IPS-NIHi11 (cell line): ENCODE measurements around the gene ADAP1.

Experiments used
- DNase-seq: peaks from one replicate; pipeline ENCODE4 v3.0.0; 2012; ENCODE audit warnings: mixed read lengths, low spot score

The ADAP1 gene

DNA sequence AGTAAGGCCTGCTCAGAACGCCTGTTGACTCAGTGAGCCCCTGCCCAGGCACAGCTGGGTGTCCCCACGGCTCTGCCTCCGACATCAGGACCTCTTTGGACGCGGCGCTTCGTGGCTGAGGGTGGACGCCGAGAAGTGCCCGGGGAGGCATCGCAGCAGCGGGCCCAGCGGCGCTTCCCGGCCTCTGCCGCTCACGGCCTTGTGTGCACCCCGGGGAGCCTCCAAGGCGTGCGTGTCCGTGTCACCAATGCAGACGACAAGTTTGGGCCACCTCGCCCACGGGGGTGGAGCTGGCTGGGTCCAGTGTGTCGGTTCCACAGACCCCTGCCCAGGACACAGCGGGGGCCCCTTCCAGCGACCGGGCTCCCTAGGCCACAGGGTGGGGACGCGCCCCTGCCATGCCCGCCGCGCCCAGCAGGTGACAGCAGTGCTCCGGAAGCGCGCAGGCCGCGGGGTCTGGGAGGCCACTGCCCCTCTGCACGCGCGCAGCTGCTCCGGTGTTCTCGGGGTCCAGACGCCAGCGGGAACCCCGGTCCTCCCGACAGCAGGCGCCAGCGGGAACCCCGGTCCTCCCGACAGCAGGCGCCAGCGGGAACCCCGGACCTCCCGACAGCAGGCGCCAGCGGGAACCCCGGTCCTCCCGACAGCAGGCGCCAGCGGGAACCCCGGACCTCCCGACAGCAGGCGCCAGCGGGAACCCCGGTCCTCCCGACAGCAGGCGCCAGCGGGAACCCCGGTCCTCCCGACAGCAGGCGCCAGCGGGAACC is 45.7 kb downstream of the ADAP1 start:
- DNase-seq, result peak; percentile 93

DNA sequence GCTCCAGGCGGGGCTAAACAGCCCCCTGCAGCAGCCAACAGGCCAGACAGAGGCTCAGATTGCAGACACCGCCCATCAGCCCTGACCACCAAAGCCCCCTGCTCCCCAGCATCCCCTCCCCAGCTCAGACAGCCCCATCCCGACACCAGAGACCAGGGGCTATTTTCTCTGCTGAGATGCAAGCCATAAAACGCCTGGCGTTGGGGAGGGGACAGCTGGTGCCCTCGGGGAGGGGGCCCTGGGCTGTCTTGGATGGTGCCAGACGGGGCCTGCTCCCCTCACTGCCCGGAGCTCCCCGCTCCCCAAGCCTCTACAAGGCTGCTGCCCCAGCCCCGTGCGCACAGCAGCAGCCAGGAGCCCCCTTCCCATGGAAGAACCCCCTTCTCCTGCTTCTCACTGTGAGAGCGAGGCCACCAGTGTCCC is 46.3 kb downstream of the ADAP1 start:
- no peak for DNase-seq

- no peak for DNase-seq
Observed at GRCh38 chr7:907158-907980, 47.1 kb downstream of the ADAP1 start.

GRCh38 chr7:906776-907157 is 47.7 kb downstream of the ADAP1 start:
- no peak for DNase-seq

DNA sequence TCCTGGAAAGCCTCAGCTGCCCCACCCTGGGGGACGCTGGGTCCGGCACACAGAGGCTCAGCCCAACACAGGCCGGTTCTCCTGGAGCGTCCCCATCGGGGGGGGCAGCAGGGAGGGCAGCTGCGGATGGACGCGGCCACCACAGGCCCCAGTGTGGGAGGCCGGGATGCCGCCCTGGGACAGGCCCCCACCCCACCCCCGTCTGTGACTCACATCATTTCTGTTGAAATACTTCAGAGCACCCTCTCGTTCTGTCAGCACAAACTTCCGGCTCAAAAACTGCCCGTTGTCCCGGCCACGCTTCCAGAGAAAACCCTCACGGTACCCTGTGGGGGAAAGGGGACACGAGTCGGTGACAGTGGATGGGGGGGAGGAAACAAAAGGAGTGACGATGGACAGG is 49.6 kb downstream of the ADAP1 start:
- DNase-seq, result no peak

DNA sequence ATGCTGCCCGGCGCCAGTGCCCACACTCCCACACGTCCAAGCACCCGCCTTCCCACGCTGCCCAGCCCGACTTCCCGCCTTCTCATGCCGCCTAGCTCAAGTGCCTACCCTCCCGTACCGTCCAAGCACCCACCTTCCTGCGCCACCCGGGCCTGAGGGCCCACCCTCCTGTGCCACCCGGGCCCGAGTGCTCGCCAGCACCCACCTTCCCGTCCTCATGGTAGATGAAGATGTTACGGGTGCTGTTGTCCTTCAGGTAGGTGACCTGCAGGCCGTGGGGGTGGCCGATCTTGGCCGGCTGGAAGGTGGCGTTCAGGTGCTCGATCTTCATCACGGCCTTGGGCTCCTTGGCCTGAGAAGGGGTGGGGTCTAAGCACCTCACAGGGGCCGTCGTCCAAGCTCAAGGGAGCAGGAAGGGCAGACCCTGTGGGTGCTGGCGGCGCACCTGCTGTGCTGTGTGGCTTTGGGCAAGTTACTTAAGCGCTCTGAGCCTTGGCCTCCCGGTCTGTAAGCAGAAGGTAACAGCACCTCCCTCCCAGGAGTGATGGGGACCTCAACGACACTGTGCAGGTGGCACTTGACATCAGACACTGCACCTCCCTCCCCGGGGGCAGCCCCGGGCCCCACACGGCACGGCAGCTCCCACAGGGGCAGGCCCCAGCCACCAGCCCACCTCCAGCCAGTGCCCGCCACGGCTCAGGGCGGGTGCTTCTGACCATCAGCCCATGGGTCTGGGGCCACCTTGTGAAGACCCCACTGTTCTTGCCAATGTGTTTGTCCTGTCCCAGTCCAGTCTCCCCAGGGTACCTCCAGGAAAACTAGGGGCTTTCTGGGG is 50.3 kb downstream of the ADAP1 start:
- DNase-seq, result no peak

GRCh38 chr7:902996-903395 is 51.5 kb downstream of the ADAP1 start:
- no peak for DNase-seq

- DNase-seq, result peak; percentile 100
Observed at GRCh38 chr7:901388-902154, 52.9 kb downstream of the ADAP1 start.

- no peak for DNase-seq
Observed at GRCh38 chr7:901041-901387, 53.5 kb downstream of the ADAP1 start.

GRCh38 chr7:900331-901040 is 54.0 kb downstream of the ADAP1 start:
- no peak for DNase-seq

GRCh38 chr7:899806-900205 is 54.7 kb downstream of the ADAP1 start:
- DNase-seq, result no peak

GRCh38 chr7:898855-899681 is 55.4 kb downstream of the ADAP1 start:
- no peak for DNase-seq

GRCh38 chr7:898460-898854 is 56.0 kb downstream of the ADAP1 start:
- no peak for DNase-seq

GRCh38 chr7:897771-898376 is 56.6 kb downstream of the ADAP1 start:
- no peak for DNase-seq

DNA sequence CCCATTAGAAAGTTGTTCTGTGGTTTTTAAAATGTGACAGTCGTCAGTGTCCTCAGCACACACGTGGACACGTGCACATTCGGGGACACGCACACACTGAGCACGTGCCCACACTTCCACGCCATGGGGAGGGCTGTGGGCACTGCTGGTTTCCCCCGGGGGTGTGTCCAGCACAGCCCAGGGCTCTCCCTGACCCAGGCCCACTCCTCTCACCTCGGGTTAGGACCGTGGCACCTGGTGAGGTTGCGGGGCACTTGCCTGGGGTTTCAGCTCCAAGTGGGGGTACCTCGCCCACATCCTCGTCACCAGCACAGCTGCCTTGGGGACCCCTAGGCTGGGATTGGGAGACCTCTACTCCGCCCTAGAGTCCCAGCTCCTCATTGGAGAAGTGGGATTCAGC is 57.4 kb downstream of the ADAP1 start:
- DNase-seq, result no peak

GRCh38 chr7:896346-897075 is 58.0 kb downstream of the ADAP1 start:
- no peak for DNase-seq

GRCh38 chr7:895451-896052 is 58.9 kb downstream of the ADAP1 start:
- no peak for DNase-seq

DNA sequence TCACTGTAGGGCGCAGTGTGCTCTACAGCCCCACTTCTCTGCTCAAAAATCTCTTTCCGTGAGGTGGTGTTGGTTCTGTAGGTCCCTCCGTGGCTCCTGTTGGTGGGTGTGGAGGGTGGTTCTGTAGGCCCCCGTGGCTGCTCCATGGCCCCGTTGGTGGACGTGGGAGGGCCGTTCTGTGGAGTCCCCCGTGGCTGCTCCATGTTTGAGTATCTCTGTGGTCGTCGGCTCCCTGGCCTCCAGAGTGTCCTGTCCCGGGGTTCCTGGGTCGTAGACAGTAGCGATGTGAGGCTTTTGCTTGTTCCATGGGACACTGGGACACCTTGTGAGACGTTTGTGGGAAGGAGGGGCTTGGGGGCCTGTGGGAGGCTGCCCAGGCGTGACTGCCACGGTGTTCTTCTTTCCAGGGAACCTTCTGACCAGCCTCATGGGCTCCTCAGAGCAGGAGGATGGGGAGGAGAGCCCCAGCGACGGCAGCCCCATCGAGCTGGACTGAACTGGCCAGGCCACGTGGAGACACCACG is 59.5 kb downstream of the ADAP1 start:
- no peak for DNase-seq
